GM12878 (cell line): ENCODE data around the gene TMC6. TPM values are rescaled to one million over a fixed set of nuclear protein-coding genes. Genes with fewer than 3 reads are reported as not detected.

ENCODE experiments used
- BHLHE40 ChIP-seq, 2 experiments: fragments of 450-650 bp in 1 of 2; IDR thresholded peaks; 2 replicates each; pipeline ENCODE4 v1.6.1; 2011 to 2017; ENCODE audit warnings: low read depth in 2 of 2, borderline replicate concordance in 1 of 2, improper control_type of control experiment in 1 of 2, low read length in 1 of 2, mild to moderate bottlenecking in 1 of 2
- EP300 ChIP-seq, 2 experiments: fragments of 150-350 bp in 1 of 2; IDR thresholded peaks; 2 replicates each; pipeline ENCODE4 v1.6.1; 2011 to 2012; ENCODE audit warnings: low read depth in 2 of 2, low read length in 2 of 2, borderline replicate concordance in 1 of 2, improper control_type of control experiment in 1 of 2, inconsistent platforms in 1 of 2; ENCODE audit not compliant: control insufficient read depth in 1 of 2
- ESRRA ChIP-seq: IDR thresholded peaks from 2 replicates; pipeline ENCODE4 v1.6.1; 2012; ENCODE audit warnings: mild to moderate bottlenecking, low read length, improper control_type of control experiment
- HDGF ChIP-seq: fragments of 450-650 bp; IDR thresholded peaks from 2 replicates; pipeline ENCODE4 v1.6.1; 2016; ENCODE audit warnings: antibody characterized with exemption
- MTA2 ChIP-seq: fragments of 450-650 bp; IDR thresholded peaks from 2 replicates; pipeline ENCODE4 v1.6.1; 2016; ENCODE audit warnings: low read depth, mild to moderate bottlenecking, moderate library complexity
- POLR2A ChIP-seq: IDR thresholded peaks from 2 replicates; pipeline ENCODE4 v1.6.1; 2011; ENCODE audit warnings: low read depth, mild to moderate bottlenecking, low read length
- SIX5 ChIP-seq: IDR thresholded peaks from 2 replicates; pipeline ENCODE4 v1.6.1; 2011; ENCODE audit warnings: mild to moderate bottlenecking, low read depth, low read length, moderate library complexity; ENCODE audit not compliant: severe bottlenecking
- SMAD5 ChIP-seq: IDR thresholded peaks from 2 replicates; pipeline ENCODE4 v1.6.1; 2016; ENCODE audit warnings: antibody characterized with exemption, low read depth
- SMC3 ChIP-seq: IDR thresholded peaks from 2 replicates; pipeline ENCODE4 v1.6.1; 2011; ENCODE audit warnings: low read length, improper control_type of control experiment, borderline replicate concordance
- TAF1 ChIP-seq: IDR thresholded peaks from 2 replicates; pipeline ENCODE4 v1.6.1; 2011; ENCODE audit warnings: mild to moderate bottlenecking, low read depth, low read length, borderline replicate concordance
- WRNIP1 ChIP-seq: IDR thresholded peaks from 2 replicates; pipeline ENCODE4 v1.6.1; 2011; ENCODE audit warnings: low read depth, low read length, improper control_type of control experiment, borderline replicate concordance
- YBX1 ChIP-seq: fragments of 450-650 bp; IDR thresholded peaks from 2 replicates; pipeline ENCODE4 v1.6.1; 2016; ENCODE audit warnings: antibody characterized with exemption
- ZBED1 ChIP-seq: IDR thresholded peaks from 2 replicates; pipeline ENCODE4 v1.6.1; 2016; ENCODE audit warnings: borderline replicate concordance
- ZNF384 ChIP-seq: IDR thresholded peaks from 2 replicates; pipeline ENCODE4 v1.6.1; 2012; ENCODE audit warnings: low read depth, mild to moderate bottlenecking, low read length, improper control_type of control experiment, borderline replicate concordance
- polyA plus RNA-seq, 11 experiments: library from polyadenylated mRNA; depleted of rRNA in 4 of 11; unstranded in 6 of 11; stranded (reverse) in 5 of 11; fragments of >200 nt; fragmentation: Nextera tagmentation in 4 of 11; fragmentation: Illumina TruSeq in 1 of 11; extraction: Ambion mirVana in 4 of 11; extraction: Trizol in 1 of 11; gene quantifications; 1 replicate in 1 of 11; 2 replicates in 10 of 11; pipeline versions ENCODE4 v1.2.1 to v1.2.3, GENCODE V29; 2011 to 2016; ENCODE audit warnings: inconsistent platforms in 2 of 11, missing spikeins in 2 of 11, low read depth in 1 of 11
- total RNA-seq, 4 experiments: library from RNA; depleted of rRNA in 3 of 4; stranded (reverse); fragments of >200 nt in 3 of 4; fragmentation: Illumina TruSeq in 1 of 4; extraction: Trizol in 1 of 4; gene quantifications; 2 replicates each; pipeline versions ENCODE4 v1.2.1 to v1.2.3, GENCODE V29; 2013 to 2021
- TF ChIP-seq, protein P1 (sequence below): fragments of 450-650 bp; IDR thresholded peaks from 2 replicates; pipeline ENCODE4 v1.6.1; 2017; ENCODE audit warnings: antibody characterized with exemption, mild to moderate bottlenecking, moderate library complexity
- TF ChIP-seq, protein P2 (sequence below): fragments of 450-650 bp; IDR thresholded peaks from 2 replicates; pipeline ENCODE4 v1.6.1; 2017; ENCODE audit warnings: mild to moderate bottlenecking, low read depth, inconsistent platforms; ENCODE audit not compliant: poor library complexity, severe bottlenecking
- TF ChIP-seq, protein P3 (sequence below): fragments of 450-650 bp; IDR thresholded peaks from 2 replicates; pipeline ENCODE4 v1.6.1; 2016; ENCODE audit warnings: mild to moderate bottlenecking
- TF ChIP-seq, protein P4 (sequence below): IDR thresholded peaks from 2 replicates; pipeline ENCODE4 v1.6.1; 2011; ENCODE audit warnings: borderline replicate concordance, low read depth, mild to moderate bottlenecking, moderate library complexity, low read length; ENCODE audit not compliant: insufficient read depth, poor library complexity, severe bottlenecking
- TF ChIP-seq, protein P5 (sequence below): IDR thresholded peaks from 2 replicates; pipeline ENCODE4 v1.6.1; 2011; ENCODE audit warnings: borderline replicate concordance, low read depth, mild to moderate bottlenecking, moderate library complexity, mixed read lengths, low read length; ENCODE audit not compliant: insufficient read depth; ENCODE audit errors: extremely low read length

Gene TMC6
- total and polyA plus RNA-seq, 10 of the 15 experiments (the other 5 are each of a cell fraction or from before 2014, with no cell fraction given) = 1.9 to 232 (median 60.6) TPM

DNA sequence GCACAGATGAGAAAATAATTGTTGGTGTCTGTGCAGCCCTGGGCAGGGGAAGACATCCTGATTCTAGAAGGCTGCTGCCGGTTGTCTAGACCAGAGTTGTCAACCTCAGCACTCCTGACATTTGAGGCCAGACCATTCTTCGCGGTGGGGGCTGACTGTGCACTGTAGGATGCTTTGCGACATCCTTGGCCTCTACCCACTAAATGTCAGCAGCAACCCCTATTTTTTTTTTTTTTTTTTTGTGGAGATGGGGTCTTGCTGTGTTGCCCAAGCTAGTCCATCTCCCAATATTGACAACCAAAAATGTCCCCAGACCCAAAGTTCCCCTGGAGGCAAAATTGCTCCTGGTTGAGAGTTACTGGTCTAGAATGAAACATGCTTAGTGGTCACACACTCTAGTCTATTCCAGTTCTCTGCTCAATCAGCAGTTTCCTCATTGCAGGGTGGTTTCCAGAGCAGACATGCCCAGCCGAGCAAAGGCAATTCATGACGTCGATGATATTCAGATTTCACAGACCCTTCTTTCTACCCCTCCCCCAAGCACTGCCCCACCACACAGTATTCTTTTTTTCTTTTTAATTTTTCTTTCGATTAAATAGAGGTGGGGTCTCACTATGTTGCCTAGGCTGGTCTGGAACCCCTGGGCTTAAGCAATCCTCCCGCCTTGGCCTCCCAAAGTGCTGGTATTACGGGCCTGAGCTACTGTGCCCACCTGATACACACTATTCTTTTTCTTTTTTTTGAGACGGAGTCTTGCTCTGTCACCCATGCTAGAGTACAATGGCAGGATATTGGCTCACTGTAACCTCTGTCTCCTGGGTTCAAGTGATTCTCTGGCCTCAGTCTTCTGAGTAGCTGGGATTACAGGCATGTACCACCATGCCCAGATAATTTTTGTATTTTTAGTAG is 26.6 kb upstream of the TMC6 start (continued):
- TF ChIP-seq ZBED1 (peak; percentile 4; the same call in 1 of the 2 replicates), SIX5 (no peak), SMC3 (no peak), SMAD5 (no peak), MTA2 (peak; percentile 70; the same call in 1 of the 2 replicates), YBX1 (0 out of 2 replicates have a peak, but pooled peaks have one; percentile 13), EP300 (IDR thresholded peaks at IDR 0.05; ENCODE audit: borderline replicate concordance in 1 of 2, control insufficient read depth in 1 of 2, low read depth in 2 of 2, low read length in 2 of 2) (peak; percentile 61 to 88; a peak in 3 of 4 replicates), WRNIP1 (peak; percentile 76; the same call in 1 of the 2 replicates), ZNF384 (no peak), HDGF (peak; percentile 89), TAF1 (no peak; the same call in 1 of the 2 replicates), BHLHE40 (IDR thresholded peaks at IDR 0.05; ENCODE audit: borderline replicate concordance in 1 of 2, low read depth in 2 of 2, low read length in 1 of 2) (peak; percentile 88 to 93), ESRRA (peak; percentile 70; the same call in 1 of the 2 replicates), POLR2A (peak; percentile 76)
- TF ChIP-seq, protein P1, sequence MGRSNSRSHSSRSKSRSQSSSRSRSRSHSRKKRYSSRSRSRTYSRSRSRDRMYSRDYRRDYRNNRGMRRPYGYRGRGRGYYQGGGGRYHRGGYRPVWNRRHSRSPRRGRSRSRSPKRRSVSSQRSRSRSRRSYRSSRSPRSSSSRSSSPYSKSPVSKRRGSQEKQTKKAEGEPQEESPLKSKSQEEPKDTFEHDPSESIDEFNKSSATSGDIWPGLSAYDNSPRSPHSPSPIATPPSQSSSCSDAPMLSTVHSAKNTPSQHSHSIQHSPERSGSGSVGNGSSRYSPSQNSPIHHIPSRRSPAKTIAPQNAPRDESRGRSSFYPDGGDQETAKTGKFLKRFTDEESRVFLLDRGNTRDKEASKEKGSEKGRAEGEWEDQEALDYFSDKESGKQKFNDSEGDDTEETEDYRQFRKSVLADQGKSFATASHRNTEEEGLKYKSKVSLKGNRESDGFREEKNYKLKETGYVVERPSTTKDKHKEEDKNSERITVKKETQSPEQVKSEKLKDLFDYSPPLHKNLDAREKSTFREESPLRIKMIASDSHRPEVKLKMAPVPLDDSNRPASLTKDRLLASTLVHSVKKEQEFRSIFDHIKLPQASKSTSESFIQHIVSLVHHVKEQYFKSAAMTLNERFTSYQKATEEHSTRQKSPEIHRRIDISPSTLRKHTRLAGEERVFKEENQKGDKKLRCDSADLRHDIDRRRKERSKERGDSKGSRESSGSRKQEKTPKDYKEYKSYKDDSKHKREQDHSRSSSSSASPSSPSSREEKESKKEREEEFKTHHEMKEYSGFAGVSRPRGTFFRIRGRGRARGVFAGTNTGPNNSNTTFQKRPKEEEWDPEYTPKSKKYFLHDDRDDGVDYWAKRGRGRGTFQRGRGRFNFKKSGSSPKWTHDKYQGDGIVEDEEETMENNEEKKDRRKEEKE = peak; percentile 90
- TF ChIP-seq, protein P2, sequence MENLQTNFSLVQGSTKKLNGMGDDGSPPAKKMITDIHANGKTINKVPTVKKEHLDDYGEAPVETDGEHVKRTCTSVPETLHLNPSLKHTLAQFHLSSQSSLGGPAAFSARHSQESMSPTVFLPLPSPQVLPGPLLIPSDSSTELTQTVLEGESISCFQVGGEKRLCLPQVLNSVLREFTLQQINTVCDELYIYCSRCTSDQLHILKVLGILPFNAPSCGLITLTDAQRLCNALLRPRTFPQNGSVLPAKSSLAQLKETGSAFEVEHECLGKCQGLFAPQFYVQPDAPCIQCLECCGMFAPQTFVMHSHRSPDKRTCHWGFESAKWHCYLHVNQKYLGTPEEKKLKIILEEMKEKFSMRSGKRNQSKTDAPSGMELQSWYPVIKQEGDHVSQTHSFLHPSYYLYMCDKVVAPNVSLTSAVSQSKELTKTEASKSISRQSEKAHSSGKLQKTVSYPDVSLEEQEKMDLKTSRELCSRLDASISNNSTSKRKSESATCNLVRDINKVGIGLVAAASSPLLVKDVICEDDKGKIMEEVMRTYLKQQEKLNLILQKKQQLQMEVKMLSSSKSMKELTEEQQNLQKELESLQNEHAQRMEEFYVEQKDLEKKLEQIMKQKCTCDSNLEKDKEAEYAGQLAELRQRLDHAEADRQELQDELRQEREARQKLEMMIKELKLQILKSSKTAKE = peak; percentile 99
- TF ChIP-seq, protein P3, sequence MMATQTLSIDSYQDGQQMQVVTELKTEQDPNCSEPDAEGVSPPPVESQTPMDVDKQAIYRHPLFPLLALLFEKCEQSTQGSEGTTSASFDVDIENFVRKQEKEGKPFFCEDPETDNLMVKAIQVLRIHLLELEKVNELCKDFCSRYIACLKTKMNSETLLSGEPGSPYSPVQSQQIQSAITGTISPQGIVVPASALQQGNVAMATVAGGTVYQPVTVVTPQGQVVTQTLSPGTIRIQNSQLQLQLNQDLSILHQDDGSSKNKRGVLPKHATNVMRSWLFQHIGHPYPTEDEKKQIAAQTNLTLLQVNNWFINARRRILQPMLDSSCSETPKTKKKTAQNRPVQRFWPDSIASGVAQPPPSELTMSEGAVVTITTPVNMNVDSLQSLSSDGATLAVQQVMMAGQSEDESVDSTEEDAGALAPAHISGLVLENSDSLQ = no peak; the same call in 1 of the 2 replicates
- TF ChIP-seq, protein P4, sequence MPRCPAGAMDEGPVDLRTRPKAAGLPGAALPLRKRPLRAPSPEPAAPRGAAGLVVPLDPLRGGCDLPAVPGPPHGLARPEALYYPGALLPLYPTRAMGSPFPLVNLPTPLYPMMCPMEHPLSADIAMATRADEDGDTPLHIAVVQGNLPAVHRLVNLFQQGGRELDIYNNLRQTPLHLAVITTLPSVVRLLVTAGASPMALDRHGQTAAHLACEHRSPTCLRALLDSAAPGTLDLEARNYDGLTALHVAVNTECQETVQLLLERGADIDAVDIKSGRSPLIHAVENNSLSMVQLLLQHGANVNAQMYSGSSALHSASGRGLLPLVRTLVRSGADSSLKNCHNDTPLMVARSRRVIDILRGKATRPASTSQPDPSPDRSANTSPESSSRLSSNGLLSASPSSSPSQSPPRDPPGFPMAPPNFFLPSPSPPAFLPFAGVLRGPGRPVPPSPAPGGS = no peak
- TF ChIP-seq, protein P5, sequence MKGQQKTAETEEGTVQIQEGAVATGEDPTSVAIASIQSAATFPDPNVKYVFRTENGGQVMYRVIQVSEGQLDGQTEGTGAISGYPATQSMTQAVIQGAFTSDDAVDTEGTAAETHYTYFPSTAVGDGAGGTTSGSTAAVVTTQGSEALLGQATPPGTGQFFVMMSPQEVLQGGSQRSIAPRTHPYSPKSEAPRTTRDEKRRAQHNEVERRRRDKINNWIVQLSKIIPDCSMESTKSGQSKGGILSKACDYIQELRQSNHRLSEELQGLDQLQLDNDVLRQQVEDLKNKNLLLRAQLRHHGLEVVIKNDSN = no peak
